K562 (cell line): ENCODE measurements around the gene STAB1. TPM values are rescaled to one million over a fixed set of nuclear protein-coding genes. Genes with fewer than 3 reads are reported as not detected.
A peak's percentile ranks its signal among the peaks of the same experiment; 100 is the strongest.

Experiments
- ATAC-seq: fragments of 200-7000 bp; cut with Tn5 transposase; 3 replicates; pipeline ENCODE4 v1.9.1; 2020; ENCODE audit warnings: moderate library complexity
- BruUV-seq: library from RNA; stranded (reverse); fragments of 400-500 nt; replicated peaks from 2 replicates; lab custom pipeline; 2021; lab: Mats Ljungman, UMichigan
- CTCF ChIA-PET: fragments of 300-600 bp; formaldehyde crosslinking; extraction: SDS; loops from one replicate; lab custom pipeline; 2021; ENCODE audit warnings: low intra/inter-chr PET ratio; lab: Yijun Ruan, JAX
- POLR2A ChIA-PET: fragments of 300-600, 350-650 bp; sonication (Branson Sonifier 250); formaldehyde crosslinking; extraction: SDS; loops from one replicate; lab custom pipeline; 2021; ENCODE audit warnings: antibody characterized with exemption, inconsistent platforms; lab: Yijun Ruan, JAX
- DNase-seq, 4 experiments: peaks; one replicate each; pipeline versions ENCODE4 v3.0.0 to v3.0.0-alpha.2; 2011 to 2018; ENCODE audit warnings: low spot score in 3 of 4, mixed read lengths in 3 of 4; ENCODE audit errors: extremely low read depth in 1 of 4
- FAIRE-seq: peaks from 2 replicates; lab custom pipeline; 2011; peaks lifted over from hg19 to GRCh38; lab: Jason Lieb, UNC
- H2AFZ ChIP-seq: 2 replicates; pipeline ENCODE4 v1.6.0; 2011; ENCODE audit warnings: low read depth, low read length, control low read depth, inconsistent platforms
- H3K27ac ChIP-seq: fragments of 200-600 bp; 3 replicates; pipeline ENCODE4 v1.8.0; 2011; ENCODE audit warnings: low read depth, mild to moderate bottlenecking, control low read depth, inconsistent platforms, low read length, moderate library complexity, mixed read lengths; ENCODE audit errors: extremely low read depth
- H3K27me3 ChIP-seq, 2 experiments: fragments of 300-600 bp in 1 of 2; 2 replicates in 1 of 2; 3 replicates in 1 of 2; pipeline versions ENCODE4 v1.6.0 to v1.8.0; 2011; ENCODE audit warnings: inconsistent platforms in 2 of 2, low read length in 2 of 2, mild to moderate bottlenecking in 1 of 2, mixed read lengths in 1 of 2, moderate library complexity in 1 of 2; ENCODE audit not compliant: control insufficient read depth in 2 of 2, insufficient read depth in 2 of 2
- H3K36me3 ChIP-seq: fragments of 300-600 bp; 3 replicates; pipeline ENCODE4 v1.8.0; 2011; ENCODE audit warnings: mild to moderate bottlenecking, low read length, inconsistent platforms; ENCODE audit not compliant: control insufficient read depth, insufficient read depth
- H3K4me1 ChIP-seq, 2 experiments: fragments of 200-600 bp in 1 of 2; replicated peaks in 1 of 2; 2 replicates in 1 of 2; 3 replicates in 1 of 2; pipeline versions ENCODE4 v1.5.1 to v1.8.0; 2011; ENCODE audit warnings: inconsistent platforms in 2 of 2, low read length in 2 of 2, mild to moderate bottlenecking in 1 of 2, mixed read lengths in 1 of 2, moderate library complexity in 1 of 2; ENCODE audit not compliant: control insufficient read depth in 2 of 2, insufficient read depth in 2 of 2
- H3K4me2 ChIP-seq: 2 replicates; pipeline ENCODE4 v1.6.1; 2011; ENCODE audit warnings: low read length, control low read depth, inconsistent platforms, mixed read lengths; ENCODE audit not compliant: insufficient read depth
- H3K4me3 ChIP-seq: fragments of 200-600 bp; sonication (generic), shearing (Covaris generic); 2 replicates; pipeline ENCODE4 v1.5.1; 2016; ENCODE audit warnings: control low read depth, inconsistent platforms
- H3K79me2 ChIP-seq: fragments of 200-600 bp; 3 replicates; pipeline ENCODE4 v1.8.0; 2011; ENCODE audit warnings: low read length, inconsistent platforms; ENCODE audit not compliant: control insufficient read depth, insufficient read depth
- H3K9ac ChIP-seq, 2 experiments: 2 replicates each; pipeline versions ENCODE4 v1.6.0 to v1.6.1; 2011; ENCODE audit warnings: low read depth in 2 of 2, low read length in 2 of 2, control low read depth in 1 of 2, inconsistent platforms in 1 of 2, mild to moderate bottlenecking in 1 of 2, mixed read lengths in 1 of 2; ENCODE audit not compliant: insufficient read depth in 1 of 2
- H3K9me1 ChIP-seq: one replicate; pipeline ENCODE4 v1.6.0; 2011; ENCODE audit warnings: inconsistent platforms, mild to moderate bottlenecking, low read length, moderate library complexity; ENCODE audit not compliant: control insufficient read depth, insufficient read depth
- H3K9me3 ChIP-seq: replicated peaks from 2 replicates; pipeline ENCODE4 v1.5.1; 2011; ENCODE audit warnings: low read depth, low read length, inconsistent platforms; ENCODE audit not compliant: control insufficient read depth, insufficient read depth
- H4K20me1 ChIP-seq: replicated peaks from 2 replicates; pipeline ENCODE4 v1.6.1; 2011; ENCODE audit warnings: low read length, inconsistent platforms, mixed read lengths; ENCODE audit not compliant: control insufficient read depth, insufficient read depth
- CTBP1 ChIP-seq: fragments of 450-650 bp; IDR thresholded peaks from 2 replicates; pipeline ENCODE4 v1.6.1; 2016; ENCODE audit warnings: borderline replicate concordance
- KLF13 ChIP-seq: fragments of 450-650 bp; IDR thresholded peaks from 2 replicates; pipeline ENCODE4 v1.6.1; 2016; ENCODE audit warnings: missing genetic modification characterization, low read depth, mild to moderate bottlenecking, missing compliant biosample characterization, moderate library complexity, borderline replicate concordance
- MAFK ChIP-seq: IDR thresholded peaks from 2 replicates; pipeline ENCODE4 v1.6.1; 2011; ENCODE audit warnings: low read length, improper control_type of control experiment
- MCM2 ChIP-seq: fragments of 450-650 bp; IDR thresholded peaks from 2 replicates; pipeline ENCODE4 v1.6.1; 2017; ENCODE audit warnings: low read depth, mild to moderate bottlenecking
- PHF8 ChIP-seq: fragments of 200-600 bp; sonication (generic); IDR thresholded peaks from 2 replicates; pipeline ENCODE4 v1.6.1; 2012; ENCODE audit warnings: mixed run types, mild to moderate bottlenecking, inconsistent platforms, low read length, moderate library complexity, borderline replicate concordance
- POLR2G ChIP-seq: fragments of 200-400 bp; formaldehyde crosslinking; IDR thresholded peaks from 2 replicates; pipeline ENCODE4 v1.6.1; 2017; ENCODE audit warnings: low read depth, mild to moderate bottlenecking, antibody characterized with exemption, low read length, moderate library complexity
- ZNF431 ChIP-seq: sonication (generic); formaldehyde crosslinking; IDR thresholded peaks from 2 replicates; pipeline ENCODE4 v1.8.0; 2022; ENCODE audit warnings: mild to moderate bottlenecking, missing genetic modification reagents
- WGBS: fragments of 100-300 bp; shearing (Covaris generic); methylation state at CpG from one replicate; pipeline ENCODE4 v1.1.6; 2016; ENCODE audit warnings: low coverage, mixed read lengths; ENCODE audit not compliant: insufficient coverage; ENCODE audit errors: missing lambda C conversion rate; 5-methylcytosine and 5-hydroxymethylcytosine counted together
- in situ Hi-C: fragments of 300-500 bp; cut with MboI; formaldehyde crosslinking; loops from 4 replicates; pipeline ENCODE4 v1.15.0; 2018; ENCODE audit warnings: inconsistent platforms, mixed read lengths
- intact Hi-C: fragments of 100-400 bp; cut with micrococcal nuclease; formaldehyde crosslinking; loops from 2 replicates; pipeline ENCODE4 v1.14.2; 2022
- polyA plus RNA-seq, 8 experiments: library from polyadenylated mRNA; depleted of rRNA in 4 of 8; stranded (reverse) in 5 of 8; unstranded in 3 of 8; fragments of >200 nt; fragmentation: Nextera tagmentation in 2 of 8; fragmentation: Illumina TruSeq in 1 of 8; extraction: Ambion mirVana in 2 of 8; extraction: Trizol in 1 of 8; gene quantifications; 2 replicates each; pipeline versions ENCODE4 v1.2.1 to v1.2.3, GENCODE V29; 2011 to 2014; ENCODE audit warnings: inconsistent platforms in 1 of 8, missing spikeins in 1 of 8
- total RNA-seq, 7 experiments: library from RNA; depleted of rRNA in 6 of 7; stranded (reverse); fragments of >200 nt in 6 of 7; fragmentation: Illumina TruSeq in 2 of 7; extraction: Trizol in 2 of 7; gene quantifications; 2 replicates each; pipeline versions ENCODE4 v1.2.1 to v1.2.3, GENCODE V29; 2011 to 2021; ENCODE audit warnings: low replicate concordance in 1 of 7
- TF ChIP-seq, protein P1 (sequence below): sonication (generic); formaldehyde crosslinking; IDR thresholded peaks from 2 replicates; pipeline ENCODE4 v1.8.0; 2022; ENCODE audit warnings: mild to moderate bottlenecking, missing genetic modification reagents

Gene STAB1
- total and polyA plus RNA-seq, 9 of the 15 experiments (the other 6 are each of a cell fraction or from before 2014, with no cell fraction given) = 0.20 to 3.9 (median 1.2) TPM

DNA sequence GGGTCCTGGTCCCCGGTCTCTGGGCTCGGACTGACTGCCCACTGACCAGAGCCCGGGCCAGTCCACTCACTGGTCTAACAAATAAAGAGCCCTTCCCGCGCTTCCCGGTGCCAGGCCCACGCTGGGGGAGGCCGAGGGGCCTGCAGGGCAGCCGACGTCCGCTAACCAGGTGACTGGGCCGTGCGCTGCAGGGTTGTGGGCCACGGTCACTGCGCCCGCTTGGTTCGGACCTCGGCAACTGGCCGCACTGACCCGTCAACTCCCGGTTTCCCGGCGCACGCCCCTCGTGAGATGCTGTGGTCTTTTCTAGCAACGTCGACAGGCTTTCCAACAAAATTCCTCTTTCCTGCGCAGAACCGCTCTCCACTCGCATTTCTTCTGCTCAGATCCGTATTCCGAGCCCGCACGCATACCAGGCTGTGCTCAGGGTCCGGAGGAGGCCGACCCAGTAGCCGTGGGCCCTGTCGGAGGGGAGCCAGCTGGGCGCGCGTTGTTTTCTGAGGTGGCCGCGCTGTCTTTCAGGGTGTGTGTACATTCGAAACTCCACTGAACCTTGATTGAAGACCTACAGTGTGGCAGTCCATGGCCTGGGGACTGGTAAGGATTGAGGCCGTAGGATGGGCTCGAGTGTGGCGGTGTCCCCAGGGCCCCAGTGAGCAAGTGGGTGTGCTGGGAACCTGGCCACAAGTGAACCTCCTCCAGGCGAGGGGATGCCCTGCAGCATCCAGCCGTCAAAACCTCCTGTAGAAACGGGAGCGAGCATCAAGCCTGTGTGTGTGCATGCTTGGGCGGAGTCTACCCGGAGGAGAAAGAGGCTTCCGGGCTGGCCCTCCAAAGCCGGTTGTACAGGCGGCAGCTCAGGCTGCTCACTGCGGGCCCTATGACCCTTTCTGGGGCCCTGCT lies 39.4 kb downstream of the STAB1 start:
- ChIA-PET CTCF (no interaction called here), POLR2A (no interaction called here)
- peaks cover 31% of the 10 kb centered on the region for H4K20me1 ChIP-seq
- H3K27ac ChIP-seq = peak overlapping the region; percentile 75
- H3K9me3 ChIP-seq = no peaks in the 10 kb centered on the region
- H3K79me2 ChIP-seq = peaks cover 88% of the 10 kb centered on the region
- H3K9me1 ChIP-seq = peaks cover 17% of the 10 kb centered on the region
- H3K9ac ChIP-seq = peak overlapping the region; percentile 70 to 92
- peak overlapping the region; percentile 83 for H2AFZ ChIP-seq
- H3K4me3 ChIP-seq = peak overlapping the region; percentile 57
- in situ Hi-C loops (no loop called here), intact Hi-C loops (loop anchor here (2.0 kb wide), 1 partner anchor 52 kb away; no protein-coding TSS in a partner anchor)
- peak overlapping the region; percentile 85 for H3K4me2 ChIP-seq
- peak in 2 of 4 experiments; percentile 49 to 77 for DNase-seq
- ATAC-seq = peak; percentile 28
- peaks cover 39 to 55% of the 10 kb centered on the region in 2 experiments for H3K4me1 ChIP-seq
- FAIRE-seq = peak; percentile 62
- H3K27me3 ChIP-seq = no peaks in the 10 kb centered on the region
- 3% methylated on average over 39 of the region's 57 CpGs for WGBS
- H3K36me3 ChIP-seq = peaks cover 41% of the 10 kb centered on the region; the same call in 2 of the 3 replicates
- BruUV-seq = no TSS peak
- no peak for TF ChIP-seq MAFK
- TF ChIP-seq ZNF431 (CRISPR knock-in tag) = no peak
- TF ChIP-seq, protein P1, sequence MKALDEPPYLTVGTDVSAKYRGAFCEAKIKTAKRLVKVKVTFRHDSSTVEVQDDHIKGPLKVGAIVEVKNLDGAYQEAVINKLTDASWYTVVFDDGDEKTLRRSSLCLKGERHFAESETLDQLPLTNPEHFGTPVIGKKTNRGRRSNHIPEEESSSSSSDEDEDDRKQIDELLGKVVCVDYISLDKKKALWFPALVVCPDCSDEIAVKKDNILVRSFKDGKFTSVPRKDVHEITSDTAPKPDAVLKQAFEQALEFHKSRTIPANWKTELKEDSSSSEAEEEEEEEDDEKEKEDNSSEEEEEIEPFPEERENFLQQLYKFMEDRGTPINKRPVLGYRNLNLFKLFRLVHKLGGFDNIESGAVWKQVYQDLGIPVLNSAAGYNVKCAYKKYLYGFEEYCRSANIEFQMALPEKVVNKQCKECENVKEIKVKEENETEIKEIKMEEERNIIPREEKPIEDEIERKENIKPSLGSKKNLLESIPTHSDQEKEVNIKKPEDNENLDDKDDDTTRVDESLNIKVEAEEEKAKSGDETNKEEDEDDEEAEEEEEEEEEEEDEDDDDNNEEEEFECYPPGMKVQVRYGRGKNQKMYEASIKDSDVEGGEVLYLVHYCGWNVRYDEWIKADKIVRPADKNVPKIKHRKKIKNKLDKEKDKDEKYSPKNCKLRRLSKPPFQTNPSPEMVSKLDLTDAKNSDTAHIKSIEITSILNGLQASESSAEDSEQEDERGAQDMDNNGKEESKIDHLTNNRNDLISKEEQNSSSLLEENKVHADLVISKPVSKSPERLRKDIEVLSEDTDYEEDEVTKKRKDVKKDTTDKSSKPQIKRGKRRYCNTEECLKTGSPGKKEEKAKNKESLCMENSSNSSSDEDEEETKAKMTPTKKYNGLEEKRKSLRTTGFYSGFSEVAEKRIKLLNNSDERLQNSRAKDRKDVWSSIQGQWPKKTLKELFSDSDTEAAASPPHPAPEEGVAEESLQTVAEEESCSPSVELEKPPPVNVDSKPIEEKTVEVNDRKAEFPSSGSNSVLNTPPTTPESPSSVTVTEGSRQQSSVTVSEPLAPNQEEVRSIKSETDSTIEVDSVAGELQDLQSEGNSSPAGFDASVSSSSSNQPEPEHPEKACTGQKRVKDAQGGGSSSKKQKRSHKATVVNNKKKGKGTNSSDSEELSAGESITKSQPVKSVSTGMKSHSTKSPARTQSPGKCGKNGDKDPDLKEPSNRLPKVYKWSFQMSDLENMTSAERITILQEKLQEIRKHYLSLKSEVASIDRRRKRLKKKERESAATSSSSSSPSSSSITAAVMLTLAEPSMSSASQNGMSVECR (CRISPR knock-in tag) = peak; percentile 39; the same call in 1 of the 2 replicates
- peak; percentile 26 for TF ChIP-seq POLR2G
- no peak for TF ChIP-seq KLF13 (tag)
- peak; percentile 17; the same call in 1 of the 2 replicates for TF ChIP-seq PHF8
- no peak for TF ChIP-seq MCM2
- peak; percentile 44; the same call in 1 of the 2 replicates for TF ChIP-seq CTBP1
